Stimulated activated CD8-positive, alpha-beta memory T cell treated with anti-CD3 and anti-CD28 coated beads, Interleukin-12 subunit alpha, Interleukin-12 subunit beta, amount 100 ng/mL, for 24 hours (primary cell): Measurements from ENCODE around the gene TWF2.

Experiments
- DNase-seq: peaks from one replicate; pipeline ENCODE4 v3.0.0-alpha.2; 2020; ENCODE audit errors: extremely low read depth

TWF2 gene

GRCh38 chr3:52182196-52182595 lies 56.8 kb downstream of the TWF2 start:
- DNase-seq: no peak

GRCh38 chr3:52181543-52181942 lies 57.4 kb downstream of the TWF2 start:
- DNase-seq: no peak
